Fibroblast of mammary gland (primary cell): Measurements from ENCODE around the gene FDXR.

Experiments
- DNase-seq: peaks from one replicate; pipeline ENCODE4 v3.0.0-alpha.2; 2010; ENCODE audit warnings: low read depth
- H3K4me3 ChIP-seq: 2 replicates; pipeline ENCODE4 v1.5.1; 2011; ENCODE audit warnings: low read depth, mild to moderate bottlenecking, low read length, moderate library complexity; ENCODE audit not compliant: control insufficient read depth
- CTCF ChIP-seq: conservative IDR thresholded peaks from 2 replicates; pipeline ENCODE4 v1.5.1; 2011; ENCODE audit warnings: low read depth, low read length, inconsistent platforms; ENCODE audit not compliant: control insufficient read depth, insufficient read depth

FDXR gene

GRCh38 chr17:74864866-74865395, 7.9 kb downstream of the FDXR start:
- no peak overlapping the region for H3K4me3 ChIP-seq
- DNase-seq, result peak; percentile 61
- TF ChIP-seq CTCF, result peak; percentile 95

- TF ChIP-seq CTCF, result no peak
- DNase-seq, result no peak
- no peak overlapping the region for H3K4me3 ChIP-seq
These were observed 8.4 kb downstream of the FDXR start for GRCh38 chr17:74864297-74864865.

GRCh38 chr17:74863420-74864296, 9.1 kb downstream of the FDXR start:
- no peak for DNase-seq
- H3K4me3 ChIP-seq, result no peak overlapping the region
- no peak for TF ChIP-seq CTCF

- TF ChIP-seq CTCF, result no peak
- DNase-seq, result no peak
- H3K4me3 ChIP-seq, result no peak overlapping the region
These were observed 9.9 kb downstream of the FDXR start for GRCh38 chr17:74862919-74863318.

GRCh38 chr17:74862108-74862901, 10.5 kb downstream of the FDXR start:
- no peak for DNase-seq
- H3K4me3 ChIP-seq, result no peak overlapping the region
- TF ChIP-seq CTCF, result peak; percentile 50

GRCh38 chr17:74861662-74862107, 11.1 kb downstream of the FDXR start:
- DNase-seq, result no peak
- TF ChIP-seq CTCF, result no peak
- no peak overlapping the region for H3K4me3 ChIP-seq
